Activated gamma-delta T cell treated with anti-CD3 and anti-CD28 coated beads, Interleukin-2, amount 50 U/mL, for 16 hours (primary cell): ENCODE measurements around the gene TRIM29.
"Not testable (repeated sequence)": the region's sequence is repeated elsewhere in the genome, so short reads cannot be mapped to it uniquely, and the experiment has no call there.

Source experiments
- DNase-seq: peaks from one replicate; pipeline ENCODE4 v3.0.0-alpha.2; 2020; ENCODE audit warnings: low read depth

Gene TRIM29

GRCh38 chr11:120172054-120172911, 34.4 kb upstream of the TRIM29 start:
- DNase-seq, result no peak

- DNase-seq, result no peak
Observed at GRCh38 chr11:120170741-120171261, 32.9 kb upstream of the TRIM29 start.

- no peak for DNase-seq
Observed at GRCh38 chr11:120169981-120170698, 32.2 kb upstream of the TRIM29 start.

- peak; percentile 39 for DNase-seq
Observed at GRCh38 chr11:120168960-120169681, 31.2 kb upstream of the TRIM29 start.

- DNase-seq, result no peak
Observed at GRCh38 chr11:120168108-120168959, 30.4 kb upstream of the TRIM29 start.

GRCh38 chr11:120167659-120168058, 29.7 kb upstream of the TRIM29 start:
- DNase-seq, result no peak

- no peak for DNase-seq
Observed at GRCh38 chr11:120160436-120160835, 22.5 kb upstream of the TRIM29 start.

- no peak for DNase-seq
Observed at GRCh38 chr11:120153221-120153620, 15.3 kb upstream of the TRIM29 start.

- no peak for DNase-seq
Observed at GRCh38 chr11:120151536-120151935, 13.6 kb upstream of the TRIM29 start.

GRCh38 chr11:120149246-120149645, 11.3 kb upstream of the TRIM29 start:
- DNase-seq, result no peak

GRCh38 chr11:120147950-120148270, 10.0 kb upstream of the TRIM29 start:
- DNase-seq, result no peak

GRCh38 chr11:120147094-120147949, 9.4 kb upstream of the TRIM29 start:
- DNase-seq, result no peak

GRCh38 chr11:120146413-120147093, 8.6 kb upstream of the TRIM29 start:
- no peak for DNase-seq

- DNase-seq, result no peak
Observed at GRCh38 chr11:120144501-120144900, 6.6 kb upstream of the TRIM29 start.

GRCh38 chr11:120143472-120143871, 5.6 kb upstream of the TRIM29 start:
- DNase-seq, result not testable (repeated sequence)

GRCh38 chr11:120142441-120143100, 4.7 kb upstream of the TRIM29 start:
- DNase-seq, result no peak

GRCh38 chr11:120141768-120142423, 4.0 kb upstream of the TRIM29 start:
- no peak for DNase-seq

GRCh38 chr11:120141113-120141767, 3.3 kb upstream of the TRIM29 start:
- no peak for DNase-seq
